DND-41 (cell line): Measurements from ENCODE around the gene SCLT1.
A peak's percentile ranks its signal among the peaks of the same experiment; 100 is the strongest.

ENCODE experiments used
- ATAC-seq: fragments of 200-7000 bp; cut with Tn5 transposase; 3 replicates; pipeline ENCODE4 v1.9.1; 2021; ENCODE audit warnings: low read depth; ENCODE audit not compliant: insufficient read depth
- DNase-seq: peaks from one replicate; pipeline ENCODE4 v3.0.0-alpha.2; 2020
- H2AFZ ChIP-seq: 2 replicates; pipeline ENCODE4 v1.6.0; 2012; ENCODE audit warnings: low read depth, low read length
- H3K27ac ChIP-seq: 2 replicates; pipeline ENCODE4 v1.5.1; 2012; ENCODE audit warnings: low read length, inconsistent platforms
- H3K27me3 ChIP-seq: fragments of 200-600 bp; sonication (generic); 2 replicates; pipeline ENCODE4 v1.6.0; 2012; ENCODE audit warnings: low read length, mild to moderate bottlenecking, inconsistent platforms; ENCODE audit not compliant: insufficient read depth, poor library complexity
- H3K36me3 ChIP-seq: 2 replicates; pipeline ENCODE4 v1.5.1; 2012; ENCODE audit warnings: low read length, inconsistent platforms; ENCODE audit not compliant: insufficient read depth
- H3K4me1 ChIP-seq: 2 replicates; pipeline ENCODE4 v1.5.1; 2012; ENCODE audit warnings: mild to moderate bottlenecking, low read length; ENCODE audit not compliant: insufficient read depth
- H3K4me2 ChIP-seq: 2 replicates; pipeline ENCODE4 v1.6.0; 2012; ENCODE audit warnings: mild to moderate bottlenecking, moderate library complexity, low read length, inconsistent platforms; ENCODE audit not compliant: insufficient read depth
- H3K4me3 ChIP-seq, 2 experiments: fragments of 200-600 bp in 1 of 2; shearing (Covaris generic) in 1 of 2; 2 replicates each; pipeline ENCODE4 v1.5.1; 2012 to 2016; ENCODE audit warnings: inconsistent platforms in 2 of 2, low read length in 2 of 2, mild to moderate bottlenecking in 2 of 2, low read depth in 1 of 2, moderate library complexity in 1 of 2
- H3K79me2 ChIP-seq: 2 replicates; pipeline ENCODE4 v1.6.0; 2012; ENCODE audit warnings: low read length, inconsistent platforms; ENCODE audit not compliant: insufficient read depth
- H3K9ac ChIP-seq: 2 replicates; pipeline ENCODE4 v1.6.0; 2012; ENCODE audit warnings: low read depth, mild to moderate bottlenecking, inconsistent platforms, low read length, moderate library complexity
- H3K9me3 ChIP-seq: 2 replicates; pipeline ENCODE4 v1.5.1; 2012; ENCODE audit warnings: low read length, moderate library complexity, mild to moderate bottlenecking, inconsistent platforms; ENCODE audit not compliant: insufficient read depth, severe bottlenecking
- H4K20me1 ChIP-seq: 2 replicates; pipeline ENCODE4 v1.6.0; 2012; ENCODE audit warnings: low read length; ENCODE audit not compliant: insufficient read depth
- EZH2 ChIP-seq: IDR thresholded peaks from 3 replicates; pipeline ENCODE4 v1.6.1; 2012; ENCODE audit warnings: borderline replicate concordance, low read depth, mild to moderate bottlenecking, moderate library complexity, low read length, inconsistent platforms; ENCODE audit not compliant: severe bottlenecking
- TF ChIP-seq, protein P1 (sequence below): IDR thresholded peaks from 2 replicates; pipeline ENCODE4 v1.5.1; 2012; ENCODE audit warnings: borderline replicate concordance, low read length, moderate library complexity, mild to moderate bottlenecking; ENCODE audit not compliant: poor library complexity, severe bottlenecking; ENCODE audit errors: extremely low read depth

SCLT1 gene

DNA sequence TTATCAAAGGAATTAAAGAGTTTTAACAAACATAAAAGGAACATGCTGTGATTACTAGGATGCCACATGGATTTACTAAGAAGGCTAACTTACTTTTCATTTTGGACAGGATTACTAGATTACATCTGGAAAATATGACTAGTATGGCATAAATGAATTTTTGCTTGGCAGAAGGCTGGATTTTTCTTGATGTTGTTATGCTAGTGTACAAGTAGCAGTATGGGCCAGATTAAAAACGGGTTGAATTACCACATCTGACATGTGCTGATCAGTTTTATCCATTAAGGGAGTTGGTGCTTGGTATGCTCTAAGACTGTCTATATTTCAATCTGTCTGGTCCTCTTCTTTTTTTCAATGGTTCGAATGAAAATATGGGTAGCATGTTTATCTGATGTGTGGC lies 213.4 kb downstream of the SCLT1 start:
- no peaks in the 10 kb centered on the region for H3K4me1 ChIP-seq
- peaks cover 9% of the 10 kb centered on the region; the same call in 1 of the 2 replicates for H3K36me3 ChIP-seq
- H3K4me2 ChIP-seq, result no peak overlapping the region
- H3K4me3 ChIP-seq, result no peak overlapping the region
- TF ChIP-seq, protein P1, sequence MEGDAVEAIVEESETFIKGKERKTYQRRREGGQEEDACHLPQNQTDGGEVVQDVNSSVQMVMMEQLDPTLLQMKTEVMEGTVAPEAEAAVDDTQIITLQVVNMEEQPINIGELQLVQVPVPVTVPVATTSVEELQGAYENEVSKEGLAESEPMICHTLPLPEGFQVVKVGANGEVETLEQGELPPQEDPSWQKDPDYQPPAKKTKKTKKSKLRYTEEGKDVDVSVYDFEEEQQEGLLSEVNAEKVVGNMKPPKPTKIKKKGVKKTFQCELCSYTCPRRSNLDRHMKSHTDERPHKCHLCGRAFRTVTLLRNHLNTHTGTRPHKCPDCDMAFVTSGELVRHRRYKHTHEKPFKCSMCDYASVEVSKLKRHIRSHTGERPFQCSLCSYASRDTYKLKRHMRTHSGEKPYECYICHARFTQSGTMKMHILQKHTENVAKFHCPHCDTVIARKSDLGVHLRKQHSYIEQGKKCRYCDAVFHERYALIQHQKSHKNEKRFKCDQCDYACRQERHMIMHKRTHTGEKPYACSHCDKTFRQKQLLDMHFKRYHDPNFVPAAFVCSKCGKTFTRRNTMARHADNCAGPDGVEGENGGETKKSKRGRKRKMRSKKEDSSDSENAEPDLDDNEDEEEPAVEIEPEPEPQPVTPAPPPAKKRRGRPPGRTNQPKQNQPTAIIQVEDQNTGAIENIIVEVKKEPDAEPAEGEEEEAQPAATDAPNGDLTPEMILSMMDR, result no peak
- TF ChIP-seq EZH2, result no peak
- H3K9ac ChIP-seq, result no peak overlapping the region
- DNase-seq (no peak), ATAC-seq (no peak)
- H3K79me2 ChIP-seq, result no peaks in the 10 kb centered on the region
- no peak overlapping the region for H2AFZ ChIP-seq
- no peak overlapping the region for H3K27ac ChIP-seq
- H3K9me3 ChIP-seq, result no peaks in the 10 kb centered on the region
- H4K20me1 ChIP-seq, result no peaks in the 10 kb centered on the region
- H3K27me3 ChIP-seq, result no peaks in the 10 kb centered on the region

DNA sequence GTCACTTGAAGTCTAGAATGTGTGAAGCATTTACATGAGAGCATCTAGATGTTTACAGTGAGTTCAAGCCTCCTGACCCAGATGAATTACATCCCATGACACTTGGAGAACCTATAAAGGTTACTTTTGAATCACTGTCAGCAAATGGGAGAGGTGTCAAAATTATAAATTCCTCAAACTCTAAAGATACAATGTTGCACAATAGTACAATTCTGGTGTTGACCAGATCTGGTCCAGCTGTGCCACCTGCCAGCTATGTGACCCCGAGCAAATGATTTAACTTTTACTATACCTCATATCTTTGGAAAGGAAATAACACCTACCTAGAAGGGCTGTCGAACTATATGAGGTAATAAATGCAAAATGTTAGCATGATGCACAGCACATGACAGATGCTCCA lies 214.1 kb downstream of the SCLT1 start:
- no peak for ATAC-seq
- Histone ChIP-seq H3K4me1 (no peaks in the 10 kb centered on the region), H2AFZ (no peak overlapping the region), H3K9ac (no peak overlapping the region), H3K4me2 (no peak overlapping the region), H3K27ac (no peak overlapping the region), H3K4me3 (no peak overlapping the region), H3K27me3 (no peaks in the 10 kb centered on the region), H3K36me3 (peaks cover 14% of the 10 kb centered on the region; the same call in 1 of the 2 replicates), H3K9me3 (no peaks in the 10 kb centered on the region), H4K20me1 (no peaks in the 10 kb centered on the region), H3K79me2 (no peaks in the 10 kb centered on the region)
- no peak for DNase-seq
- TF ChIP-seq, protein P1, result no peak
- no peak for TF ChIP-seq EZH2

DNA sequence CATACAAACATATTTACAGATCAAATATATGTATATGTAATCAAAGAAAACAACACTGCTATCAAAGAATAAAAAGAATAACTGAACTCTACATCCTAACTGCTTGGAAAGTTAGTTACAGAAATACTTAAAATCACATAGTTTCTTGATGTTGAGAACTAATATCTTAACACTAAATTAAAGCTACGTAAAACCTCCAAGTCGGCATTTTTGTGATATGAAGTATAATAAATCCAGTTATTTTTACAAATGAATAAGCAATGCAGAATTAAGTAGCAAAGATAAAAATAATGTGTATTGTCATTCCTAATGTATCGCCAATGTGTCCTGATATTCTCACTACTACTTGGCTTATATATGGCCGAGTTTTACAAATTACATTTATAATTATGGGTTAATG lies 215.4 kb downstream of the SCLT1 start:
- Histone ChIP-seq H3K9ac (no peak overlapping the region), H3K9me3 (no peaks in the 10 kb centered on the region), H4K20me1 (no peaks in the 10 kb centered on the region), H3K79me2 (no peaks in the 10 kb centered on the region), H3K36me3 (peaks cover 26% of the 10 kb centered on the region), H3K27me3 (no peaks in the 10 kb centered on the region), H3K27ac (no peak overlapping the region), H2AFZ (no peak overlapping the region), H3K4me1 (no peaks in the 10 kb centered on the region), H3K4me2 (no peak overlapping the region), H3K4me3 (no peak overlapping the region)
- ATAC-seq (no peak), DNase-seq (no peak)
- no peak for TF ChIP-seq EZH2
- TF ChIP-seq, protein P1, result no peak

DNA sequence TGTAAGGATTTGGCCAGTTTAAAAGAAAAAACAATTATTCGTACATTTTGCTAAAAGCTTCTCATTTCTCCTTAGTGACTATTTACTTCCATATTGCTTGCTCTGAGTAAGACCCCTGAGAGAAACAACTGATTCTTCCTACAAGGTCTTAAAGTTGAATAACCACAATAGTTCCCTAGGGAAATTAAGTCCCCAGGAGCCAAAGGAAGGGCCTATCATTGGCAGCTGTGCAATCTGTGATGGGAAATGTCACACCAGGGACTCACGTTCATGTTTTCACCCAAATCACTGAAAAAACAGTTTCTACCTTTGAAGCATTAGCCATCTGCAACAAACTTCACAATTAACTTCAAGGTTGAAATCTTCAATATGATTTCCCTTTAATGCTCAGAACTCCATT lies 217.1 kb downstream of the SCLT1 start:
- no peak overlapping the region for H3K27ac ChIP-seq
- H3K4me3 ChIP-seq, result no peak overlapping the region
- ATAC-seq (0 out of 3 replicates have a peak, but pooled peaks have one; percentile 13), DNase-seq (no peak)
- H3K27me3 ChIP-seq, result no peaks in the 10 kb centered on the region
- H4K20me1 ChIP-seq, result no peaks in the 10 kb centered on the region
- H3K79me2 ChIP-seq, result no peaks in the 10 kb centered on the region; the same call in 1 of the 2 replicates
- TF ChIP-seq EZH2, result no peak
- TF ChIP-seq, protein P1, result no peak
- H2AFZ ChIP-seq, result no peak overlapping the region
- no peaks in the 10 kb centered on the region for H3K9me3 ChIP-seq
- no peaks in the 10 kb centered on the region for H3K4me1 ChIP-seq
- H3K9ac ChIP-seq, result no peak overlapping the region
- H3K4me2 ChIP-seq, result no peak overlapping the region
- H3K36me3 ChIP-seq, result peaks cover 38% of the 10 kb centered on the region
